ENCODE results near the gene RAB7B.

DNA sequence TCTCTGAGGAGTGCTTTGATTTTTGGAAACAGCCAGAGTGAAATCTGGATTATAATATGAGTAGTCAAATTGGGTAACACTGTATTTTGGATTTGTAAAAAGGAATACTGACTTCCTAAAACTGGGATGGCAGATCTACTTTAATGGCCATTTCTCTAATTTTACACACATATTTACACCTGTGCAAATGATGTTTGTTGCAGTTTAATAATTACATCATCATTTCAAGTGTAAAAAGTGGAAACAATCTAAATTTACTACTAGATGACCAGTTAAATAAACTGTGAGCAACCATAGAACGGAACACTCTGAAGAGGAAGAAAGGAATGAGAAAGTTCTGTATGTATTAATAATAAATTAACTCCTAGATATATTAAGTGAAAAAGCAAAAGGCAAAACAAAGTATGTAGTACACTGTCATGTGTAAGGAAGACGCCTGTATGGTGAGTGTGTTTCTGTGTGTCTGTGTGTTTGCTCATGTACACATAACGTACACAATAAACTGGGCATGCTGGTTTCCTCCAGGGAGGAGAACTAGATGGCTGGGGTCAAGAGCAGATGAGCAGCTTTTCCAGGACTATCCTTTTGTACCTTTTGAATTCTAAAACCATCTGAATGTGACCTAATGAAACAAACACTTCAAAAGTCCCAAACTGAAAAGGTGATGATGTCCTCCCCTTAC, 46.9 kb upstream of the RAB7B start:
- TF ChIP-seq, protein P1, sequence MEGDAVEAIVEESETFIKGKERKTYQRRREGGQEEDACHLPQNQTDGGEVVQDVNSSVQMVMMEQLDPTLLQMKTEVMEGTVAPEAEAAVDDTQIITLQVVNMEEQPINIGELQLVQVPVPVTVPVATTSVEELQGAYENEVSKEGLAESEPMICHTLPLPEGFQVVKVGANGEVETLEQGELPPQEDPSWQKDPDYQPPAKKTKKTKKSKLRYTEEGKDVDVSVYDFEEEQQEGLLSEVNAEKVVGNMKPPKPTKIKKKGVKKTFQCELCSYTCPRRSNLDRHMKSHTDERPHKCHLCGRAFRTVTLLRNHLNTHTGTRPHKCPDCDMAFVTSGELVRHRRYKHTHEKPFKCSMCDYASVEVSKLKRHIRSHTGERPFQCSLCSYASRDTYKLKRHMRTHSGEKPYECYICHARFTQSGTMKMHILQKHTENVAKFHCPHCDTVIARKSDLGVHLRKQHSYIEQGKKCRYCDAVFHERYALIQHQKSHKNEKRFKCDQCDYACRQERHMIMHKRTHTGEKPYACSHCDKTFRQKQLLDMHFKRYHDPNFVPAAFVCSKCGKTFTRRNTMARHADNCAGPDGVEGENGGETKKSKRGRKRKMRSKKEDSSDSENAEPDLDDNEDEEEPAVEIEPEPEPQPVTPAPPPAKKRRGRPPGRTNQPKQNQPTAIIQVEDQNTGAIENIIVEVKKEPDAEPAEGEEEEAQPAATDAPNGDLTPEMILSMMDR (IDR thresholded peaks at IDR 0.05; ENCODE audit: poor library complexity), result no peak
- no peak for TF ChIP-seq EZH2phosphoT487 (IDR thresholded peaks at IDR 0.05; ENCODE audit: low read depth, severe bottlenecking, unreplicated experiment)
